Tibial artery (tissue), 4 donors: ENCODE results near the gene CPED1.
"Not testable (repeated sequence)": the region's sequence is repeated elsewhere in the genome, so short reads cannot be mapped to it uniquely, and the experiment has no call there.

Experiments
- DNase-seq, 2 donors: peaks; one replicate each; pipeline ENCODE4 v3.0.0-alpha.2; 2019
- H3K27ac ChIP-seq, 2 donors: fragments of 200-600 bp; sonication (generic) in 1 of 2; 1 replicate in 1 of 2; 2 replicates in 1 of 2; pipeline ENCODE4 v1.5.1; 2018 to 2019; ENCODE audit warnings: mild to moderate bottlenecking in 1 of 2
- H3K27me3 ChIP-seq, 2 donors: fragments of 200-600 bp; sonication (generic) in 1 of 2; one replicate each; pipeline versions ENCODE4 v1.5.1 to v1.6.0; 2016 to 2019
- H3K36me3 ChIP-seq, 3 donors: fragments of 200-600 bp; sonication (generic) in 2 of 3; one replicate each; pipeline ENCODE4 v1.5.1; 2016 to 2019; ENCODE audit warnings: mild to moderate bottlenecking in 2 of 3
- H3K4me1 ChIP-seq, 4 donors: fragments of 200-600 bp; sonication (generic) in 2 of 4; 1 replicate in 3 of 4; 2 replicates in 1 of 4; pipeline ENCODE4 v1.5.1; 2016 to 2019
- H3K4me3 ChIP-seq, 2 donors: fragments of 200-600 bp; sonication (generic) in 1 of 2; 1 replicate in 1 of 2; 2 replicates in 1 of 2; pipeline ENCODE4 v1.5.1; 2018 to 2019; ENCODE audit warnings: mild to moderate bottlenecking in 2 of 2
- H3K9me3 ChIP-seq, 3 donors: fragments of 200-600 bp; sonication (generic) in 1 of 3; one replicate each; pipeline ENCODE4 v1.5.1; 2016 to 2019
- CTCF ChIP-seq, 2 experiments: fragments of 200-600 bp in 1 of 2; fragments of 450-650 bp in 1 of 2; IDR thresholded peaks; one replicate each; pipeline ENCODE4 v1.5.1; 2017 to 2019; ENCODE audit warnings: antibody characterized with exemption in 2 of 2, mild to moderate bottlenecking in 1 of 2, moderate library complexity in 1 of 2
- intact Hi-C: fragments of 100-400 bp; cut with DNase I; formaldehyde crosslinking; loops from one replicate; pipeline ENCODE4 v1.15.0; 2023; ENCODE audit warnings: low total_unique reads

CPED1 gene

DNA sequence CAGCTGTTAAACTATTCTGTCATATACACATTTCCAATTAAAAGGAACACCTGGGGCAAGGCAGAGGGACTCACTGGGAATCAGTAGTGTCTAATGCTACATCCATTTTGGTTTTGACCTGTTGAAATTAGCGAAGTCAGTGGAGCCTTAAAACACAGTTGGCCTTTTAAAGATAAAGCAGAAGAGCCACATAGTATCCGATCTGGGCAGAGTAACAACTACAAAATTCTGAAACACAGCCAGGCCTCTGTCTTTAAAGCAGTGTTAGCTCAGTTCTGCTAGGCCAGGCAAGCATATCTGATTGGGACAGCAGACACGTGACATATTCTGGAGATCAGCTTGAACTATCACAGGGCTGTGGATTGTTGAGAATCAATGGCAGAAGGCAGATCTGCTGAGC, 222.7 kb downstream of the CPED1 start:
- H3K27ac ChIP-seq, result no peak overlapping the region
- no peak overlapping the region for H3K4me3 ChIP-seq
- no peaks in the 10 kb centered on the region for H3K27me3 ChIP-seq
- H3K4me1 ChIP-seq, result peaks cover 0 to 24% (median 4%) of the 10 kb centered on the region in 4 donors
- TF ChIP-seq CTCF (IDR thresholded peaks at IDR 0.05), result no peak
- no peaks in the 10 kb centered on the region for H3K9me3 ChIP-seq
- H3K36me3 ChIP-seq, result no peaks in the 10 kb centered on the region
- no peak for DNase-seq
- intact Hi-C loops, result no loop called here

- intact Hi-C loops, result no loop called here
These were observed 223.5 kb downstream of the CPED1 start for GRCh38 chr7:121212036-121212435.

DNA sequence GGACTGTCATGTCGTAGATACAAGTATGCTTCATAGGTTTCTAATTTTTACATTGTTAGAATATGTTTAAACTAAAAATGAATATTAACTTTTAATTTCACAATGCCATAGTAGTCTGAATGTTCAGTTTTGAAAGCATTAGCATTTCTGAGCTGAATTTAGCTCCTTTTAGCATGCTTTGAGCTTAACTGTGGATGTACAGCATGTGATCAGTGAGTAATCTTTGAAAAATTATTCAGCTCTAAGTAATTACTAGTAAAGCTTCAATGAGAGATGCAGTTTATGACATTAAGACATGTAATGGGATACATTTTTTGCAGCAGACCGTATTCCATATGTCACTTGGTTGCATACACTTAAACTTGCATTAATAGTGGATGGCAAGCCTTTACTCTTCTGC, 226.1 kb downstream of the CPED1 start:
- Histone ChIP-seq H3K27me3 (no peaks in the 10 kb centered on the region), H3K4me3 (no peak overlapping the region), H3K9me3 (no peaks in the 10 kb centered on the region), H3K4me1 (peaks cover 0 to 24% (median 4%) of the 10 kb centered on the region in 4 donors), H3K36me3 (no peaks in the 10 kb centered on the region), H3K27ac (no peak overlapping the region)
- intact Hi-C loops, result no loop called here
- no peak for TF ChIP-seq CTCF (IDR thresholded peaks at IDR 0.05)
- DNase-seq, result no peak

More at GRCh38 chr7:121212036-121212435, 223.5 kb downstream of the CPED1 start:
- H3K4me3 ChIP-seq, result no peak overlapping the region
- no peak for TF ChIP-seq CTCF (IDR thresholded peaks at IDR 0.05)
- no peaks in the 10 kb centered on the region for H3K9me3 ChIP-seq
- H3K36me3 ChIP-seq, result no peaks in the 10 kb centered on the region
- H3K27me3 ChIP-seq, result no peaks in the 10 kb centered on the region
- peaks cover 0 to 24% (median 4%) of the 10 kb centered on the region in 4 donors for H3K4me1 ChIP-seq
- no peak overlapping the region for H3K27ac ChIP-seq
- no peak for DNase-seq

GRCh38 chr7:121219026-121219425, 230.5 kb downstream of the CPED1 start:
- H3K27ac ChIP-seq, result no peak overlapping the region
- TF ChIP-seq CTCF (IDR thresholded peaks at IDR 0.05), result no peak
- H3K4me3 ChIP-seq, result no peak overlapping the region
- H3K4me1 ChIP-seq, result peaks cover 0 to 11% (median 3%) of the 10 kb centered on the region in 4 donors
- intact Hi-C loops, result no loop called here
- peaks cover 0 to 7% (median 4%) of the 10 kb centered on the region in 3 donors for H3K9me3 ChIP-seq
- DNase-seq, result no peak
- H3K36me3 ChIP-seq, result no peaks in the 10 kb centered on the region
- H3K27me3 ChIP-seq, result no peaks in the 10 kb centered on the region

DNA sequence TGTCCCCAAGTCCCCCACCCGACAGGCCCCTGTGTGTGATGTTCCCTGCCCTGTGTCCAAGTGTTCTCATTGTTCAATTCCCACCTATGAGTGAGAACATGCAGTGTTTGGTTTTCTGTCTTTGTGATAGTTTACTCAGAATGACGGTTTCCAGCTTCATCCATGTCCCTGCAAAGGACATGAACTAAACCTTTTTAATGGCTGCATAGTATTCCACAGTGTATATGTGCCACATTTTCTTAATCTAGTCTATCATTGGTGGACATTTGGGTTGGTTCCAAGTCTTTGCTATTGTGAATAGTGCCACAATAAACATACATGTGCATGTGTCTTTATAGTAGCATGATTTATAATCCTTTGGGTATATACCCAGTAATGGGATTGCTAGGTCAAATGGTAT, 232.6 kb downstream of the CPED1 start:
- intact Hi-C loops, H3K27me3 ChIP-seq, H3K27ac ChIP-seq, H3K4me1 ChIP-seq, DNase-seq, H3K4me3 ChIP-seq, H3K36me3 ChIP-seq, H3K9me3 ChIP-seq: not testable (repeated sequence)

GRCh38 chr7:121228779-121229178, 240.3 kb downstream of the CPED1 start:
- Histone ChIP-seq H3K27ac (no peak overlapping the region), H3K9me3 (no peaks in the 10 kb centered on the region), H3K4me3 (no peak overlapping the region), H3K36me3 (no peaks in the 10 kb centered on the region), H3K4me1 (no peaks in the 10 kb centered on the region), H3K27me3 (no peaks in the 10 kb centered on the region)
- DNase-seq, result no peak
- intact Hi-C loops, result no loop called here
- TF ChIP-seq CTCF (IDR thresholded peaks at IDR 0.05), result no peak
